ENCODE measurements around the gene CEP170B.
"Not testable (repeated sequence)": the region's sequence is repeated elsewhere in the genome, so short reads cannot be mapped to it uniquely, and the experiment has no call there.

CEP170B gene

GRCh38 chr14:104891664-104892530, 26.8 kb downstream of the CEP170B start:
- no peak for DNase-seq (ENCODE audit: low read depth in 2 of 2)

- DNase-seq (ENCODE audit: low read depth in 2 of 2) = no peak
These were observed 27.7 kb downstream of the CEP170B start for GRCh38 chr14:104892531-104893434.

- no peak for DNase-seq (ENCODE audit: low read depth in 2 of 2)
These were observed 28.6 kb downstream of the CEP170B start for GRCh38 chr14:104893435-104894207.

- DNase-seq (ENCODE audit: low read depth in 2 of 2) = no peak
These were observed 29.5 kb downstream of the CEP170B start for GRCh38 chr14:104894331-104895206.

DNA sequence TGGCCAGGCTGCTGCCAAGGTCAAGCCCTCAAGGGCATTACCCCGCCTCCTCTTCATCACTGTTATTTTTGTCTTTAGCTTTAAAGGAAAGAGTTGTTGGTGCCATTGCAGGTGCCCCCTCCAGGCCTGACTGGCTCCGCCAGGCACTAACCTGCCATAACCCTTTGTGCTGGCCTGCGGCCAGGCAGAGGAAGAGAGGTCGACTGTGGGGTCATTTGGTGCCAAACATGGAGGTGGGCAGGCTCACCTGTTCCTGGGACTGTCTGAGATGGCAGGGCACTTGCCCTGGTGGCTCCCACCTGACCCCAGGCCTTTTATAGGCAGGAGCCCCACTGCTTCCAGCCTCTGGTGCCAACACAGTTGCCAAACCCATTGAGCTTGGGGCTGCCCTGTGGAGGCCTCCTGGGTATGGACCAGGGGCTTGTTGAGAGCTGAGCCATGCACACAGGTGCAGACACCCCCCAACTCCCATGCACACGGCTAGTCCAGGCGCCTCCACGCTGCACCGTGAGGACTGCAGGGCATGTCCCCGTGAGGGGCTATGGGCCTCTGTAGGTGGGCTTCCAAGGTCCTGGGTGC, 30.2 kb downstream of the CEP170B start:
- DNase-seq (ENCODE audit: low read depth in 2 of 2) = no peak

GRCh38 chr14:104895786-104896661, 31.0 kb downstream of the CEP170B start:
- no peak for DNase-seq (ENCODE audit: low read depth in 2 of 2)

- no peak for DNase-seq (ENCODE audit: low read depth in 2 of 2)
These were observed 32.5 kb downstream of the CEP170B start for GRCh38 chr14:104897330-104898194.

GRCh38 chr14:104898195-104898558, 33.1 kb downstream of the CEP170B start:
- no peak for DNase-seq (ENCODE audit: low read depth in 2 of 2)

- DNase-seq (ENCODE audit: low read depth in 2 of 2) = no peak
These were observed 33.9 kb downstream of the CEP170B start for GRCh38 chr14:104898870-104899510.

DNA sequence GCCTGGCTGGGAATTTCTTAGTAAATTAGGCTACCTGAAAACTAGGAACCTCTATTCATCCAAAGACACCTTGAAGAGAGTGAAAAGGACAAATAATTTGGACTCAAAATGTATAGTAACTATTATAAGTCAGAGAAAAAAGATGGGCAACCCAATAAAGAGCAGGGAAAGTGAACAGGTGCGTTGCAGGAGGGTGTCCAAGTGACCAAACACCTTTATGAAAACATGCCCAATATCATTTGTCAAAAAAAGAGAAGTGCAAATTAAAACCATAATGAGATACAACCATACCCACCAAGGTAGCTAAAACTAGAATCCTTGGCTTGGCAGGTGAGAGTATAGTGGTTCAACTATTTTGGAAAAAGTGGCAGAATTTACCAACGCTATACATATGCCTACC, 34.7 kb downstream of the CEP170B start:
- no peak for DNase-seq (ENCODE audit: low read depth in 2 of 2)

DNA sequence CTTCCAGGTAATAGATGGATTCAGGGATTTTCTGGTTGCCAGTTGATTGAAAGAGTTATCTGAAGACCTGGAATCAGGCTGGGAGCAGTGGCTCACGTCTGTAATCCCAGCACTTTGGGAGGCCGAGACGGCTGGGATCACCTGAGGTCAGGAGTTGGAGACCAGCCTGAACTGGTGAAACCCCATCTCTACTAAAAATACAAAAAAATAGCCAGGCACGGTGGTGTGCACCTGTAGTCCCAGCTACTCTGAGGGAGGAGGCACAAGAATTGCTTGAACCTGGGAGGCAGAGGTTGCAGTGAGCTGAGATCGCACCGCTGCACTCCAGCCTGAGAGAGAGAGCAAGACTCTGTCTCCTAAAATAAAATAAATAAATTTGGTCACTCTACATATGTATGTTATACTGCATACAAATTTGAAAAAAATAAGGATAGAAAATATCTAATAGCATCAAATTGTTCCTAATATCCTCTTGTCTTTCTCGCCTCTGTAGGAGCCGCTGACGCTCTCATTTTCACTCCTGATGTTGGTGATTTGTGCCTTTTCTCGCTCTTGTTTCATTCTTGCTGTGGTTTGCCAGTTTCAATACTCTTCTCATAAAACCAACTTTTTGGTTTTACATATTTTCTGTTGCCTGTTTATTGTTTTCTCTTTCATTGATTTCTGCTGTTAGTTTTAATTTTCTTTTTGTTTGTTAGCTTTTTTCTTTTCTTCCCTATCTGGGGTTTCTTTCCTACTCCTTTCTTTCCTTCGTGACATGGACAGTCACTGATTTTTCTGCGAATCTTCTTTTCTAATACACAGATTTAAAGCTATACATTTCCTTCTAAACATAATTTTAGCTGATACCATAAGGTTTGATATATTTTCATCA, 35.8 kb downstream of the CEP170B start:
- no peak for DNase-seq (ENCODE audit: low read depth in 2 of 2)

- no peak for DNase-seq (ENCODE audit: low read depth in 2 of 2)
These were observed 38.9 kb downstream of the CEP170B start for GRCh38 chr14:104903990-104904389.

GRCh38 chr14:104904650-104905578, 39.8 kb downstream of the CEP170B start:
- DNase-seq (ENCODE audit: low read depth in 2 of 2) = not testable (repeated sequence)

DNA sequence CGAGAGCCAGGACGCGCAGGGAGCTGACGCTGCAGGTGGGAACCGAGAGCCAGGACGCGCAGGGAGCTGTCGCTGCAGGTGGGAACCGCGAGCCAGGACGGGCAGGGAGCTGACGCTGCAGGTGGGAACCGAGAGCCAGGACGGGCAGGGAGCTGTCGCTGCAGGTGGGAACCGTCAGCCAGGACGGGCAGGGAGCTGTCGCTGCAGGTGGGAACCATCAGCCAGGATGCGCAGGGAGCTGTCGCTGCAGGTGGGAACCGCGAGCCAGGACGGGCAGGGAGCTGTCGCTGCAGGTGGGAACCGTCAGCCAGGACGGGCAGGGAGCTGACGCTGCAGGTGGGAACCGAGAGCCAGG, 40.5 kb downstream of the CEP170B start:
- DNase-seq (ENCODE audit: low read depth in 2 of 2) = not testable (repeated sequence)

- DNase-seq (ENCODE audit: low read depth in 2 of 2) = no peak
These were observed 43.2 kb downstream of the CEP170B start for GRCh38 chr14:104908303-104908702.

- DNase-seq (ENCODE audit: low read depth in 2 of 2) = no peak
These were observed 47.0 kb downstream of the CEP170B start for GRCh38 chr14:104912053-104912452.

All from fibroblast of skin of left biceps (primary cell).